GM18909 (cell line): ENCODE data around the gene PTAR1.
A peak's percentile ranks its signal among the peaks of the same experiment; 100 is the strongest.
"Not testable (repeated sequence)": the region's sequence is repeated elsewhere in the genome, so short reads cannot be mapped to it uniquely, and the experiment has no call there.

Experiments
- ATAC-seq: cut with Tn5 transposase; IDR thresholded peaks from one replicate; pipeline ENCODE4 v1.9.1; 2021; ENCODE audit warnings: mild to moderate bottlenecking; ENCODE audit not compliant: unreplicated experiment, poor library complexity

The PTAR1 gene, protein sequence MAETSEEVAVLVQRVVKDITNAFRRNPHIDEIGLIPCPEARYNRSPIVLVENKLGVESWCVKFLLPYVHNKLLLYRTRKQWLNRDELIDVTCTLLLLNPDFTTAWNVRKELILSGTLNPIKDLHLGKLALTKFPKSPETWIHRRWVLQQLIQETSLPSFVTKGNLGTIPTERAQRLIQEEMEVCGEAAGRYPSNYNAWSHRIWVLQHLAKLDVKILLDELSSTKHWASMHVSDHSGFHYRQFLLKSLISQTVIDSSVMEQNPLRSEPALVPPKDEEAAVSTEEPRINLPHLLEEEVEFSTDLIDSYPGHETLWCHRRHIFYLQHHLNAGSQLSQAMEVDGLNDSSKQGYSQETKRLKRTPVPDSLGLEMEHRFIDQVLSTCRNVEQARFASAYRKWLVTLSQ

DNA sequence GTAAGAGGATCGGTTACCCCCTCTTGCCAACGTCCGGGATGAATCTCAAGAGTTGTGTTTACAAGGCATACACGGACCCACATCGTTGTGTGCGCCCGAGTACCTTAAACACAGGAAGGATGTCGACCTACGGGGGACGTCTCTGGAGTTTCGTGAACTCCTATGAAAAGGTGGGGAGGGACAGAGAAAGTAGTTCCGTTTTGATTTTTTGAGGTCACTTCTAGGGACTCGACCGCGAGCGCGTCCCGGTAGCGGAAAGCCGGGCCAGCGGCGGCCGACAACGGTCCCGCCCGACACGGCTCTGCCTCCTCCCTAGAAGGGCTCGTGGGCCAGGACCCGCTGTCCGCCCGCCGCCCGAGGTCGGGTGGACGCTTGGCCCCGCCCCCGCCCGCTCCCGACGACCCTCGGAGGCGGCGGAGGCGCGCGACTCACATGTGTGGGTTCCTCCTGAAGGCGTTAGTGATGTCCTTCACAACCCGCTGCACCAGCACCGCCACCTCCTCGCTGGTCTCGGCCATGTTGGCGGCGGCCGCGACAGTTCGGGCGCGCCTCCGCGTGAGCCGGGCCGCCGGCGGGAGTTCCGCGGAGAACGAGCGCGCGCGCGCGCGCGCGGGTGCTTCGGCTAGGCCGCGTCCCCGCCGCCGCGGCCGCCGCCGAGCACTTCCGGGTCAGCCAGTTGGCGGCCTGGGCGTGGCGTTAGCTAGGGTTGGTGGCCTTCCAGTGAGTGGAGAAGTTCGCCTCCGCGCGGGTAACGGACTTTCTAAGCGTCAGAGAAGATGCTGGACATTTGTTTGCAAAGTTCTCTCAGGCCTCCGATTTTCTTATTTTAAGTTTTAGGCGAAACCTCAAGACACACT, at the start of gene PTAR1:
Gene PTAR1, minus strand, starts transcription at position 591 of the 857 bp plus-strand sequence. Its CDS starts 73 bp downstream, at position 518.
- peak; percentile 93 for ATAC-seq

DNA sequence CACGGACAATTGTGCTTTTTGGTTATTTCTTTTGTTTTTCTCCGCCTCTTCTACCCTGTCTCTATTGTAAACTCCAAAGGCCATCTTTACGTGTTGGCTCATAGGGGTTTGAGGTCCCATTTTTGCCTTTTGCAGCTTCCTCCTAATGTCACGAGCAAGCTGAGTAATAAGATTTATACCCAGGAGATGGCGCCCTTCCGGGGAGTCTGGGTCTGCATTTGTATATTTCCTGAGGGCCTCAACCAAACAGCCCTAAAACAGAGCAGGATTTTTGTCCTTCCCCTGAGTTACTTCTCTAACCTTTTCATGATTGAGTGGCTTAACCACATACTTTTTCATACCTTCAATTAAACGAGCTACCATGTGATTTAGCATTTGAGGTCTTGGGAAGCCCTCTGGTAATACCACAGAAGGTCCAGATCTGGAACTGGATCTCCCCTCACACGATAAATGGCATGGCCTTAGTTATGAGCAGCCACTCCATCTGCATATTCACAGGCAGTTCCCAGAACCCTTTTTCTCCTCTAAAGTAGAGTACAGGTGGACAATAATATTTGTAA, 49.6 kb upstream of the PTAR1 start:
- ATAC-seq, result no peak

DNA sequence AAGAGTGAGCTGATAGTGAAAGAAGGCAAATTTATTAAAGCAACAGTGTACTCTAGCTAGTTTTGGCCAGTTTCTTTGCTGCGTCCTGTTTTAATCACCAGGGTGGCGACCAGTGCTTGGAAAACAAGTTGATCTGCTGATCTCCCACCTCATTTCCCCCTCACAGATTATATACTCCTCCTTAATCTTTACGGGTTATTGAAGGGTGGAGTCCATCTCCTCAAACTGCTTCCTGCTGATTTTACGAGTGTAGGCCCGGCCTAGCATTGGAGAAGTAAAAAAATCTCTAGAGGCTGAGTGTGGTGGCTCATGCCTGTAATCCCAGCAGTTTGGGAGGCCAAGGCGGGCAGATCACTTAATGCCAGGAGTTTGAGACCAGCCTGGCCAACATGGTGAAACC, 46.8 kb upstream of the PTAR1 start:
- ATAC-seq, result no peak

DNA sequence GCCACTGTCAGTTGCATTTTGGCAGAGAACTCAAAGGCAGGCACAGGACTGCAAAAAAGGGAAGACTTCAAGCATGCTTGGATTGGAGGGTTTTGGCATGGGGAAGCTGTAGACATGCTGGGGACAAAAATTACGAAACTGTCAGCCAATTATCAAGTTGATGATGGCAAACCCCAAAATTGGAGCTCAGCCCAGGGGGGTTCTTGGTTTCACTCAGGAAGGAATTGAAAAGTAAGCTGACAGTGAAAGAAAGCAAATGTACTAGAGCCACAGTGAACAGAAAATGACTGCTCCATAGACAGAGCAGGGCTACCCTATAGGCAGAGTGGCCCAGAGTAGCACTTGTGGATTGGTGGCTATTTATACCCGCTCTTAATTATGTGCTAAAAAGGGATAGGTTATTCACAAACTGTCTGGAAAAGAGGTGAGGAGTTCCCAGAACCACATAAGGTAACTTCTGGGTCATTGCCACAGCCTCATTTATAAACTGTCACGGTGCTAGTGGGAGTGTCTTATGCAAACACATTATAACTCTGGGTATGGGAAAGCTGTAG, 46.2 kb upstream of the PTAR1 start:
- ATAC-seq, result no peak

DNA sequence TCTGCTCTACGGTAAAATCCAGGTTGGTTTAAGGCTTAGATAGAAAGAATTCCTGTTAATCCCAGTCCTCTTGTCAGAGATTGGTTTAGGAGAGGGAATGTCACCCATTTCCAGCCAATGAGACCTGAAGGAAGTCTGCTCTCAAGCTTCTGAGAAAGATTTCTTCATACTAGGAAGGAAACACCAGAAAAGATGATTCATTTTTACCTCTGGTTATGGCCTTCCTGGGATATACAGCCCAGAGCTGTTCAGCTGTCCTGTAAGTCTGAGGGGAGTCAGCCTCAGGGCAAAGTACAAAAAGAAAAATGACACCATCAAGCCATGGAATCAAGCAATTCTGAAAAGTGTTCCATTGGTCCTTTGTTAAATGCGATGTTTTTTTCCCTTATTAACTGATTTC, 42.2 kb upstream of the PTAR1 start:
- no peak for ATAC-seq

DNA sequence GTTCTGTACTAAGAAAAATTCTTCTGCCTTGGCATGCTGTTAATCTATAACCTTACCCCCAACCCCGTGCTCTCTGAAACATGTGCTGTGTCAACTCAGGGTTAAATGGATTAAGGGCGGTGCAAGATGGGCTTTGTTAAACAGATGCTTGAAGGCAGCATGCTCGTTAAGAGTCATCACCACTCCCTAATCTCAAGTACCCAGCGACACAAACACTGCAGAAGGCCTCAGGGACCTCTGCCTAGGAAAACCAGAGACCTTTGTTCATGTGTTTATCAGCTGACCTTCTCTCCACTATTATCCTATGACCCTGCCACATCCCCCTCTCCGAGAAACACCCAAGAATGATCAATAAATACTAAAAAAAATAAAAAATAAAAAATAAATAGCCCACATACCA, 40.2 kb upstream of the PTAR1 start:
- ATAC-seq, result not testable (repeated sequence)

DNA sequence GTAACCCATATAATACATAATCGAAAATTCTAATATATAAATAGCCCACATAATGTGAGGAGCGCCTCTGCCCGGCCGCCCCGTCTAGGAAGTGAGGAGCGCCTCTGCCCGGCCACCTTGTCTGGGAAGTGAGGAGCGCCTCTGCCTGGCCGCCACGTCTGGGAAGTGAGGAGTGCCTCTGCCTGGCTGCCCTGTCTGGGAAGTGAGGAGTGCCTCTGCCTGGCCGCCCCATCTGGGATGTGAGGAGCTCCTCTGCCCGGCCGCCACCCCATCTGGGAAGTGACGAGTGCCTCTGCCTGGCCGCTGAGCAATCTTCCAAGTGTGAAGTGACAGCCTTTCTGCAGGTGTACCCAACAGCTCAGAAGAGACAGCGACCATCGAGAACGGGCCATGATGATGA, 39.7 kb upstream of the PTAR1 start:
- ATAC-seq, result not testable (repeated sequence)

DNA sequence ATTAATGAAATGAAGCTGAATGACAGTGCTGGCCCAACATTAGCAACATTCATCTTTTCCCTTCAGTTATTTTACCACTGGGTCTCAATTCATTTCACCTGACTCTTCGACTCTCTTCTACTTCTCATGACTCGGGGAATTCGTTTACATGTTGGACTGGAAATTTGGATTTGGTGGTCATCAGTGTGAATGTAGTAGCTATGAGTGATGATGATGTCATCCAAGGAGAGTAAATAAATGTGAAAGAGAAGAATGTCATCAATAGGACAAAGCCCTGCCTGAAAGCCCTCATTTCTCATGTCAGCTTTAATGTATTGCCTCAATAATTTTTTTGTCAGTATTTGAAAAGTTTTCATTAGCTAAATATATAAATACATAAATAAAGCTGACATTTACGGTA, 38.9 kb upstream of the PTAR1 start:
- no peak for ATAC-seq

DNA sequence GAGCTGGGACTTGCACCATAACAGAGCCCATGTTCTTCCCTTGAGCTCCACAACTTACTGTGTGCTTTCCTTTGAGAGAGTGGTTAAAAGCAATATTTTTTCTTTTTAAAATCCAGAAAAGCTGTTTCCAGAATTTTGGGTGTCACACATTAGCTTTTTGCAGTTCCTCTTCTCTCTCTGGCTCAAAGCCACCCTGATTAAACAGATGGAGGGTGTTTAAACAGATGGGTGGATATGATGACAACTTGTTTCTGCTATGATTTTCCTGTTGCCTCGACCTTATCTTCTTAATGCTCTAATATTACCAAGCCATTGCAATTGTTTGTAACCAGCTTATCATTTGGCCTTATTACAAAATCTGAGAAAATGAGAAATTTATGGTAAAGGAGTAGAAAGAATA, 37.9 kb upstream of the PTAR1 start:
- no peak for ATAC-seq

DNA sequence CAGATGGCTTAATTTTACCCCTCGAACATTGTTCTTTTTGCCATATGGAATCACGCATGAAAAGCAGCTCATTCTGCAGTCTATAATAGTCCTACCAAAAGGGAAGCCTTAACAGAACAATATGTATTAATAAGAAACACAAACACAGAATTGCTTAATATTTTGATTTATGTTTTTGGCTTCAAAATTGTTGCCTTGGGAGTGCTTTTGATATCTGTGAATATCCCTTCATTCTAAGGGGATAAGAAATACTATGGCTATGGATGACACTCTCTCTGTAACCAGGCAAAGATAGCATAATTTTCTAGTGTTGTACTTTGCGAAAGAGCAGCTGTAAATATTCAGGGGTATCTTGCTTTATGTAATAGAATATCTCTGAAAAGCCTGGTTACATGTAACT, 34.5 kb upstream of the PTAR1 start:
- no peak for ATAC-seq

DNA sequence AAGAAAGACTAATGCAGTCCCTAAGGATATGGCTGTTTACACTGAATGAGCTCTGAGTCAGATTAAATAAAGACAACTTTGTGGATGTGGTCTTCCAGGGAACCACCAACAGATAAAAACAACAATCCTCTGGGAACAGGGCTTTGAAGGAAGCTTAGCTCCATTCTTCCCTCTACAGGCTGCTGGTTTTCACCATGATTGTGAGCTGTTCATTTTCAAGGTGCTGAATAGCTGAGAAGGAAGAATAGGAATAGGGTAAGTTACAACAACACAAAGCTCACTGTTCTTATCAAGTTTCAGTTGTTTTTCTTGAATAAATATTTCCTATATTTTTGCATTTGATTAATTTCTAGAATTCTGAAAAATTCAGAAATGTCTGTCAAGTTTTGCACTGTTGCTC, 25.9 kb upstream of the PTAR1 start:
- ATAC-seq, result no peak

DNA sequence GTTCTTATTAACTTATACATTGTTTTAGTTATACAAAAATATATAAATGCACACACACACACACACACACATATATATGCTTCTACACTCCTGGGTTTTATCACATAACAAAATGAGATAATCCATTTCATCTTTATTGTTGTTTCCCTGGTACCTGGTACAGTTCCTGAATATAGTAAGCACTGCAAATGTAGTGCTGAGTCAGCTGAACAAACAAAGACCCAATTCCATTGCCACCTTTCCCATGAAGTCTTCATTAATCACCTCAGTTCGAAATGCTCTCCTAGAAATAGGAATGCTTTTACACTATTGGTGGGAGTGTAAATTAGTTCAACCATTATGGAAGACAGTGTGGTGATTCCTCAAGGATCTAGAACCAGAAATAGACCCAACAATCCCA, 13.4 kb upstream of the PTAR1 start:
- ATAC-seq, result no peak

DNA sequence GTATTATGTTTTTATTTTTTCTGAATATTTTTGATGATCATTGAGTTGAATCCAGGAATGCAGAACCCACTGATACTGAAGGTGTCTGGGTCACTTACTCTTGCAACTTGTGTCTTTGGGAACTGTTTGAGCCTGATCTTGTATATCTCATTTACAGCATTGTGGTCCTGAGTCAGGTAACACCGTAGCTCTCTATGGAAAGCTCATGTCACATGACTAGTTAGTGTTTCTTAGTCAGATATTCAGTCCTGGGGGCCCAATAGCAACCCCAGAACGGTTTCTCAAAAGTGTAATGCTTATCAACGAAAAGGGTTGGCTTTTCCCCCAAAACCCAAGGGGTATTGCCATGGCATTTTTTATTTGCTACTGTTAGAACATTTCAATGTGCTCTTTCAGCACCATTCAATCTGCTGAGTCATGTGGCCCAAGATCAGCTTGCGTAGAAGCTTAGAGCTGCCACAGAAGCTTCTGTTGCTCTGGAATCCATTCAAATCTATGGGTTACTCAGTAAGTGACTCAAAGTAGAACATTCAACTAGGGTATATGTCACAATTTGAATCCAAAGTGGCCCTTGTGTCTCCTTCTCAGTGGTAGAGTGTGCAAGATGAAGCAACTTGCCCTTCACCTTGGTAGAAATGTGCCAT, 12.1 kb upstream of the PTAR1 start:
- no peak for ATAC-seq

DNA sequence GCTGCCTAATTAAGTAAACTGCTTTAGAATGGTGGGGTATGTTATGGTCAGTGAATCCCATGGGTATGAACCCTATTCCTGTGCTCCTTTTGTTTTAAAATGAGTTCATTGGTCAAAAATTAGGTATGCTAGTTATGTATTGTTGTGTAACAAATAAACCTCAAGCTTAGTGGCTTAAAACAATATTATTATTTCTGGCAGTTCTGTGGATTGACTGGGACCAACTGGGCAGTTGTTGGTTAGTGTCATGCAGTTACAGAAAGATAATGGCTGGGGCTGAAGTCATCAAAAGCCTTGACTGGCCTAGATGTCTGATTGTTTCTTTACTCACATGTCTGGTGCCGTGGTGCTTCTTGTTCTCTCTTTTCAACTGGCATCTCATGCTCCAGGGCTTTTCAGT, 8.9 kb upstream of the PTAR1 start:
- ATAC-seq, result no peak

DNA sequence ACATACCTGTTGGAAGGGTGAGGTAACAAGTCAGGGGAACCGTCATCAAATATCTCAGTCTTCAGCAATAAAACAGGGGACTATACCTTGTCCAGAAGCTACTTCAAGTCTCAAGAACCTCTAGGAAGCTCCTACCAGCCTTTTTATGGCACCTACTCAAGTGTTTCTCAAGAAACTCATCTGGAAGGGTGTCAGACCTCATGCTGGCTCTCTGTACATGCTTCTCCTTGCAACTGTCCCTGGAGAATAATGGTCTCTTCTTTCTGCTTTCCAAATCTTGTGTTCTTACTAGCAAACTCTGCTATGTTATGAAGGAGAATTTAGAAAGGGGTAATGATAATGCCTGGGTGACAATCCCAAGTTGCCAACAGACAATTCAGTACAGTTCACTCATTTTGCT, 8.3 kb upstream of the PTAR1 start:
- no peak for ATAC-seq

DNA sequence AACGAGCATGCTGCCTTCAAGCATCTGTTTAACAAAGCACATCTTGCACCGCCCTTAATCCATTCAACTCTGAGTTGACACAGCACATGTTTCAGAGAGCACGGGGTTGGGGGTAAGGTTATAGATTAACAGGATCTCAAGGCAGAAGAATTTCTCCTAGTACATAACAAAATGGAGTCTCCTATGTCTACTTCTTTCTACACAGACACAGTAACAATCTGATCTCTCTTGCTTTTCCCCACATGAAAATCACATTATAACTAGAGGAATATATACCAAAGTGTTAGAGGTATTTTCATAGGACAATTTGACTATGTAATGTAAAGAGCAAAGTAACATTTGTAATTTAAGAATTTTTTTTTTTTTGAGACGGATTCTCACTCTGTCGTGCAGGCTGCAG, 4.1 kb upstream of the PTAR1 start:
- ATAC-seq, result not testable (repeated sequence)

DNA sequence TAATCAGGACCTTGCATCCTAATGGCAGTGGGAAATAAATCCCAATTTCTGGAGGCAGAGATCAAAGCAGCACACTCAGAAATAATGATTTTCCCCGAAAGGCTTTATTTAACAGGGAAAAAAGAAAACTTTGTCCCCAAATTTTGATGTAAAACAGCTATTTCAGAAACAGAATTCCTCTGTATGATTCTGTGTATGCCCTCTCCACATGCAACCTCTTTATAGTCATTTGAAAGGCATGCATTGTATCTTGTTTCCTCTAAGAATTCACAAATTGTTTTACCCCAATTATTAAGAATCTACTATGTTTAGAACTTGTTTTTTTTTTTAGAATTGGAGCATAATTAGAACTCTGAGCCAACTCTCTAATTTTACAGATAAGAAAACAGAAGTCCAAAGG, 2.7 kb upstream of the PTAR1 start:
- ATAC-seq, result no peak

DNA sequence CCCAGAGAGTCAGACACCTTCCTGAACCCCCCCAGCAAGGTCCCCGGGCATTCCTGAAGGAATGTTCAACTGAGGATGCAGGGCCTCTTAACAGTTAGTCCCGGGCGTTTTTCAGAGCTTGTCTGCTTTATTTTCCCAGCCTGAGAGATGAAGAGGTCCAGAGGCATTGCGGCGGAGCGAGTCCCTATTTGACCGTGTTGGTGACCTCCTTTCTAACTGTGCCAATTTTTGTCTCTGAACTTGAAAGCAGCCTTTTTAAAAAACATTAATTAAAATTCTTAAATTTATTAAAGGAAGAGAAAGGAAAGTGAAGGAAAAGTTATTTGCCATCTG, 433 bp upstream of the PTAR1 start:
- ATAC-seq, result peak; percentile 0

DNA sequence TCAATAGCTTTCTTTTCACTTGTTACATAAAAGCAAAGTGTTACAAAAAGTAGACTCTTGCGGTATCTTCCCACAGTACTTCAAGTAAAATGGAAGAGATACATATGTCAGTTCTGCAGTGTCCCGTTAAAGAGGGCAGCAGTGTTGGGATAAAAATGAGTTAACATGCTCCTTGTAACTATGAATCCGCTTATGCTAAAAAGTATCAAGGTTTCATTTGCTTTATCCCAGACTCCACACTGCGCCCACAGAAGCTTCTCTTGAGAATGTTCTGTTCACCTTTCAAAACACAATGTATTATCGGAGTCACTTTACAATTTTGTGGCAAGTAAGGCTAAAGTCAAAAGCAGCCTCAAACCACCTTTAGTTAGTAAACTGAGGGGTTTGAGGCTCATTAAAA, 790 bp downstream of the PTAR1 start:
- ATAC-seq, result peak; percentile 1

DNA sequence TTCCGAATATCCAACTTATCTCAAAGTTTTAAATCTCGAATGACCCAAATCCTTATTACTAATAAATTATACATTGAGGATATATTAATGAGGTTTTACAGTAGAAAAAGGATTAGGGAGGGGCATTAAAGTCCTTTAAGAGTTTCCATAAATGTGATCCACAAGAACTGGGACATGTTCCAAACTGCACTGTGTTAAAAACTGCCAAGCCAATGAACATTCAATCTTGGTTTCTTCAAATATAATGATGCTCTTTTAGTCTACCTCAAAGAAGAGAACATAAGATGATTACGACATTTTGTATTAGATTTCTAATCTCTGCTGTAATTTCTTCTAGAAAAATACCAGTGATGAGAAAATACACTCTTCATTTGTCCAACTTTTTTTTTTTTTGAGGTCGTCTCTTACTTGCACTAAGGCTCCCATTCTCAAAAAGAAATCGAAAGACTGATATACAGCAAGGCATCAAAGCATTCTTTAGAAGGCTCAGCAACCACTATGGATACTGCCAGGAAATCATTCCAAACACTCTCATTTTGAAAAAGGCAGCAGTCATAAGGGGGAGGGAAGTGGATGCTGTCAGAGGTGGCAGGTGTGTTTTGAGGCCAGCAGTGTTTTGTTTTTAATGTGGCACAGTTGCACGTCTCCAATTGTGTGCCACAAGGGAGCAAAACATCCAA, 1.7 kb downstream of the PTAR1 start:
- ATAC-seq, result no peak
